ENCODE data around the gene KIF1A.
"Not testable (repeated sequence)": the region's sequence is repeated elsewhere in the genome, so short reads cannot be mapped to it uniquely, and the experiment has no call there.

KIF1A gene

GRCh38 chr2:240850026-240850425 is 30.0 kb upstream of the KIF1A start:
- no peaks in the 10 kb centered on the region for H3K36me3 ChIP-seq (ENCODE audit: control insufficient read depth, insufficient read depth, low read length)
- no peak overlapping the region for H3K4me3 ChIP-seq (replicated peaks; ENCODE audit: low read depth, low read length)
- no peaks in the 10 kb centered on the region for H3K27me3 ChIP-seq (replicated peaks; ENCODE audit: control insufficient read depth, insufficient read depth, low read length)
- no peak for TF ChIP-seq CTCF (IDR thresholded peaks at IDR 0.05; ENCODE audit: insufficient read depth, low read length, poor library complexity, severe bottlenecking)
- DNase-seq (ENCODE audit: extremely low read depth, insufficient read length), result no peak

- Histone ChIP-seq H3K36me3 (ENCODE audit: control insufficient read depth, insufficient read depth, low read length) (no peaks in the 10 kb centered on the region), H3K4me3 (replicated peaks; ENCODE audit: low read depth, low read length) (no peak overlapping the region), H3K27me3 (replicated peaks; ENCODE audit: control insufficient read depth, insufficient read depth, low read length) (no peaks in the 10 kb centered on the region; the same call in 1 of the 2 replicates)
- TF ChIP-seq CTCF (IDR thresholded peaks at IDR 0.05; ENCODE audit: insufficient read depth, low read length, poor library complexity, severe bottlenecking), result no peak
- no peak for DNase-seq (ENCODE audit: extremely low read depth, insufficient read length)
Observed at GRCh38 chr2:240848900-240849680, 29.1 kb upstream of the KIF1A start.

- H3K36me3 ChIP-seq (ENCODE audit: control insufficient read depth, insufficient read depth, low read length), result no peaks in the 10 kb centered on the region
- TF ChIP-seq CTCF (IDR thresholded peaks at IDR 0.05; ENCODE audit: insufficient read depth, low read length, poor library complexity, severe bottlenecking), result no peak
- DNase-seq (ENCODE audit: extremely low read depth, insufficient read length), result no peak
- H3K27me3 ChIP-seq (replicated peaks; ENCODE audit: control insufficient read depth, insufficient read depth, low read length), result no peaks in the 10 kb centered on the region; the same call in 1 of the 2 replicates
- H3K4me3 ChIP-seq (replicated peaks; ENCODE audit: low read depth, low read length), result no peak overlapping the region
Observed at GRCh38 chr2:240847817-240848216, 27.8 kb upstream of the KIF1A start.

- TF ChIP-seq CTCF (IDR thresholded peaks at IDR 0.05; ENCODE audit: insufficient read depth, low read length, poor library complexity, severe bottlenecking), result no peak
- H3K4me3 ChIP-seq (replicated peaks; ENCODE audit: low read depth, low read length), result no peak overlapping the region
- no peaks in the 10 kb centered on the region; the same call in 1 of the 2 replicates for H3K27me3 ChIP-seq (replicated peaks; ENCODE audit: control insufficient read depth, insufficient read depth, low read length)
- DNase-seq (ENCODE audit: extremely low read depth, insufficient read length), result no peak
- no peaks in the 10 kb centered on the region for H3K36me3 ChIP-seq (ENCODE audit: control insufficient read depth, insufficient read depth, low read length)
Observed at GRCh38 chr2:240846873-240847595, 27.0 kb upstream of the KIF1A start.

GRCh38 chr2:240846309-240846708 is 26.3 kb upstream of the KIF1A start:
- not testable (repeated sequence) for DNase-seq (ENCODE audit: extremely low read depth, insufficient read length); H3K27me3 ChIP-seq (replicated peaks; ENCODE audit: control insufficient read depth, insufficient read depth, low read length); H3K4me3 ChIP-seq (replicated peaks; ENCODE audit: low read depth, low read length); H3K36me3 ChIP-seq (ENCODE audit: control insufficient read depth, insufficient read depth, low read length)

GRCh38 chr2:240840435-240841060 is 20.5 kb upstream of the KIF1A start:
- peak; percentile 56 for TF ChIP-seq CTCF (IDR thresholded peaks at IDR 0.05; ENCODE audit: insufficient read depth, low read length, poor library complexity, severe bottlenecking)
- Histone ChIP-seq H3K4me3 (replicated peaks; ENCODE audit: low read depth, low read length) (no peak overlapping the region), H3K36me3 (ENCODE audit: control insufficient read depth, insufficient read depth, low read length) (no peaks in the 10 kb centered on the region), H3K27me3 (replicated peaks; ENCODE audit: control insufficient read depth, insufficient read depth, low read length) (peaks cover 2% of the 10 kb centered on the region)
- no peak for DNase-seq (ENCODE audit: extremely low read depth, insufficient read length)

Data from GM06990 (cell line).